ENCODE measurements around the gene EPB41L4A.

DNA sequence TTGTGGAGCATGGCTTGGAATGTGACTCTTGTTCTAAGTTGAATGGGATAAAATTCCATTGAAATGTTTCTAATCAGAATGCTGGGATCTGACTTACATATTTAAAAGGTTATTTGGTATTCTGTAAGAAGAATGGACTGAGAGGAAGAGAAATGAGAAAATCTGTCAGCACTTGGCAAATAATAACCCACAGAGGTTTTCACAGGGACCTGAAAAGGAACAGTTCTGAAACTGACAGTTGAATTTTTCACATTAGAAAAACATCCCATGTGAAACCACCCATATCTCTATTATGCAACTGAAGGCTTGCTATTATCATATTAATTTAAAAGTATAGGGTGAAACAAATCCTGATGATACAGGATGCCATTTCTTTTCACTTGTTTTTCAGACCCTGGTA, 302.7 kb downstream of the EPB41L4A start:
- TF ChIP-seq, protein P1, sequence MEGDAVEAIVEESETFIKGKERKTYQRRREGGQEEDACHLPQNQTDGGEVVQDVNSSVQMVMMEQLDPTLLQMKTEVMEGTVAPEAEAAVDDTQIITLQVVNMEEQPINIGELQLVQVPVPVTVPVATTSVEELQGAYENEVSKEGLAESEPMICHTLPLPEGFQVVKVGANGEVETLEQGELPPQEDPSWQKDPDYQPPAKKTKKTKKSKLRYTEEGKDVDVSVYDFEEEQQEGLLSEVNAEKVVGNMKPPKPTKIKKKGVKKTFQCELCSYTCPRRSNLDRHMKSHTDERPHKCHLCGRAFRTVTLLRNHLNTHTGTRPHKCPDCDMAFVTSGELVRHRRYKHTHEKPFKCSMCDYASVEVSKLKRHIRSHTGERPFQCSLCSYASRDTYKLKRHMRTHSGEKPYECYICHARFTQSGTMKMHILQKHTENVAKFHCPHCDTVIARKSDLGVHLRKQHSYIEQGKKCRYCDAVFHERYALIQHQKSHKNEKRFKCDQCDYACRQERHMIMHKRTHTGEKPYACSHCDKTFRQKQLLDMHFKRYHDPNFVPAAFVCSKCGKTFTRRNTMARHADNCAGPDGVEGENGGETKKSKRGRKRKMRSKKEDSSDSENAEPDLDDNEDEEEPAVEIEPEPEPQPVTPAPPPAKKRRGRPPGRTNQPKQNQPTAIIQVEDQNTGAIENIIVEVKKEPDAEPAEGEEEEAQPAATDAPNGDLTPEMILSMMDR (IDR thresholded peaks at IDR 0.05), result no peak
- TF ChIP-seq POLR2AphosphoS5 (IDR thresholded peaks at IDR 0.05; ENCODE audit: low read depth, low read length) (no peak), SIN3A (IDR thresholded peaks at IDR 0.05; ENCODE audit: borderline replicate concordance, insufficient read depth, low read depth, low read length) (no peak)
